Stimulated activated CD4-positive, alpha-beta T cell treated with anti-CD3 and anti-CD28 coated beads, Interleukin-2, amount 100 ng/mL, for 48 hours (primary cell): Measurements from ENCODE around the gene NEDD4.
"Not testable (repeated sequence)": the region's sequence is repeated elsewhere in the genome, so short reads cannot be mapped to it uniquely, and the experiment has no call there.

Experiments used
- DNase-seq, 2 donors: peaks; one replicate each; pipeline ENCODE4 v3.0.0-alpha.2; 2020

The NEDD4 gene

DNA sequence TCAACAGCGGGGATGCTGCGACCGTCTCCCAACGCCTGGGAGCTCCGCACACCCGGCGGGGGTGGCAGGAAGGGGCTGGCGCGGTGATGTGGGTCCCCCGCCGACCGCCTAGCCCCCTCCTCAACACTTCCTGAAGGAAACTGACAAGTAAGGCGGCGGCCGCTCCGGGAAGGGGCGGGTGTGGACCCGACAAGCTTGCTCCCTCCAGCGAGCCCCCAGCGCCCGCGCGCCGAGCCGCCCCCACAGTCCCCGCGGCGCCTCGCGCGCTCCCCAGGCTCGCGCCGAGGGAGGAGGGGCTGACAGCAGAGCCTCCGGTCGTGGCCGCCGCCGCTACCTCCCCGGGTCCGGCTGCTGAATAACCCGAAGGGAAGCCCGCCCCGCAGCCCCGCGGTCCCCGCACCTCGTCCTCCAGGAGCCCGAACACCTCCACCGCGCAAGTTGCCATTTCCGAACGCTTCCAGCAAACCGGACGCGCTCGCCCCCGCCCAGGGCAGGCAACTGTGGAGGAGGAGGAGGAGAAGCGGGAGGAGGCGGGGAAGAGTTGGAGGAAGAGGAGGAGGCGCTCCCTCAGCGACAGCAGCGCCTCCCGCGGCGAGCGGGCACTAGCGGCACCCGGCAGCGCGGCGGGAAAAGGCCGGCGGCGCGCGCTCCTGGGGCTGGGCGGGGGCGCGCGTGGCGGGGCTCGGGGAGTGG, at the start of gene NEDD4:
TSS of gene NEDD4 (minus strand) at position 502 of the 693 bp plus-strand sequence. CDS start at position 445, 57 bp downstream.
- DNase-seq = peak; percentile 65 to 71

DNA sequence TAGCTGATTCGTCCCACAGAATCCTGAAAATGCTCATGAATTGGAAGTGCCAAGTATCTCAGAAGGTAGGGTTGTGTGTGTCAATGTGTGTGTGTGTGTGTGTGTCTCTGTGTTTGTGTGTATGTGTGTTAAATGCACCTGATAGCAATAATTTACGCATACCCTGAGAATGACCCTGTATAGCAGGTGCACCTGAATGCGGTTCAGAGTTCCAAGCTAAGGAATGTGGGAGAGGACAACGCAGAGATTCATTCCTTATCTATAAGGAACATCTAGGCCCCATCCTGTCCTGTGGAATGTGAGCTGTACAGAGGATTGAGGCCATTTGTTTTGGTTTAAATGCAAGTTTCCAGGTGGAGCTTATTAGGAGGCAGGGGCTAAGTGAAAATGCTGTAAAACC, 49.1 kb upstream of the NEDD4 start:
- no peak for DNase-seq

DNA sequence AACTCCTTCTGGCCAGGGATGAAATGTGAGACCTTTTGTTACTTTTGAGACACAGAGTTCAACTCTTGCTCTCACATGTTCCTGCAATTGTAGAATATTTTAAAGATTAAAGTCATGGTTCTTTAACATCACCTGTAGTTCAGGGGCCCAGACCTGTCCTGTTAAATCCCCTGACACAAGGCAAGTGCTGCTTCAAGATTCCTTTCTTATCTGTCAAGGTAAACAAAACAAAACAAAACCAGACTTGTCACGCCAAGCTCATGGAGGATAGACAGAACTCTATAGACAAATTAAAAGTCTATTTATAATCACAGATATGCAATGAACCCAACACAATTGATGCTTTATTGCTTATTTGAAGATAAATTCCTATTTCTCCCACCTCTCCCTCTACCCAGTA, 48.6 kb upstream of the NEDD4 start:
- no peak for DNase-seq

DNA sequence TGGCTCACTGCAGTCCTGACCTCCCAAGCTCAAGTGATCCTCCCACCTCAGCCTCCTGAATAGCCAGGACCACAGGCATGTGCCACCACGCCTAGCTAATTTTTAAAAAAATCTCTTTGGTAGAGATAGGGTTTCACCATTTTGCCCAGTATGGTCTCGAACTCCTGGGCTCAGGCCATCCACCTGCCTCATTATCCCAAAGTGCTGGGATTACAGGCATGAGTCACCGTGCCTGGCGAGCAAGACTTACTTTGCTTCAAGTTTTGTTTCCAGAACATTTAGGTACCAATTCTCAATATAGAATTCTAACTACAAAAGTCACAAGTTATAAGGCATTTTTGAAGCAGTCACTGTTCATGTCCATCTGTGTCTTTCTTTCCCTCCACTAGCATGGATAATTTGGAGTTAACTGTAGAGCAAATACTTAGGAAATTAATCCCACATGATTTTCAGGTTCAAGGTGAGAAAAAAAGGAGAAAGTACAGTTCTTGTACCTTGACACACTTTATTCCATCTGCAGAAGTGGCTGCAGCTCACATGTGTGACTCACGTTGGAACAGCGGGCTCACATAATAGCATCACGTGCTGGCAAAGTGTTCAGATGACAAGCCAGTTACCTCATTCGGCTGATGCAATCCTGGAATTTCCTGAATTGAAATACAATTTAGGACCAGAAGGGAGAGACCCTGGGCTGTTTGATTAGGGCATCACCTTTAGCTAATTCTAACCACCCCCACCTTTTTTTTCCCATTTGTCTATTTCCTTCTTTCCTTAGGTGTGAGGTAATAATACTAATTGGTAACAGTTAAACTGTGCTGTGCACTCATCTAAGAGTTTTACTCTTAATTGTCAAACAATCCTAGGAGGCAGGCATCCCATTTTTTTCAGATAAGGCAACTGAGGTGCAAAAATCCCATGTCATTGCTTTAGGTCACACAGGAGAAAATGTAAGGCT, 46.9 kb upstream of the NEDD4 start:
- no peak for DNase-seq

DNA sequence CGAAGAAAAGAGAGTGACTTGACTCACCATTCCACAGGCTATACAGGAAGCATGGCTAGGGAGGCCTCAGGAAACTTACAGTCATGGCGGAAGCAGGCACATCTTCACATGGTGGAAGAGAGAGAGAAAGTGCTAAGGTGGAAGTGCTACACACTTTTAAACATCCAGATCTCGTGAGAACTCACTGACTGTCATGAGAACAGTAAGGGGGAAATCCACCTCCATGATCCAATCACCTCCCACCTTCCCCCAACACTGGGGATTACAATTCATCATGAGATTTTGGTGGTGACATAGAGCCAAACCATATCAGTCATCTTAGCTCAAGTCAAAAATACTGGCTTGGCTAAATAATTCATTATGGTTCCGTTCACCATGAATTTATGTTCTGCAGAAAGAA, 45.3 kb upstream of the NEDD4 start:
- no peak for DNase-seq

DNA sequence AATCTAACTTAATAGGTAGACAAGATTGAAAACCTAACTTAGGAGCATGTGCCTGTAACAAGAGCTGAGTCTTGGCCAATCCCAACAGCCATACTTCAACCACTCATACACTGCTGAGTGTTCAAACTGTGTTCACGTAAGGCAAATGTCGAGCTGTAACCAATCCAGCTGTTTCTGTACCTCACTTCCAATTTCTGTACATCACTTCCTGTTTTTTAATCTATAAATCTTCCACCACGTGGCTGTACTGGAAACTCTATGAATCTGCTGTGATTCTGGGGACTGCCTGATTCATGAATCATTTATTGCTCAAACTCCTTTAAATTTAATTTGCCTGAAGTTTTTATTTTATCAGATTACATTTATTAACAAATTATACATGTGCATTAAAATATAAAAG, 44.6 kb upstream of the NEDD4 start:
- DNase-seq = no peak

DNA sequence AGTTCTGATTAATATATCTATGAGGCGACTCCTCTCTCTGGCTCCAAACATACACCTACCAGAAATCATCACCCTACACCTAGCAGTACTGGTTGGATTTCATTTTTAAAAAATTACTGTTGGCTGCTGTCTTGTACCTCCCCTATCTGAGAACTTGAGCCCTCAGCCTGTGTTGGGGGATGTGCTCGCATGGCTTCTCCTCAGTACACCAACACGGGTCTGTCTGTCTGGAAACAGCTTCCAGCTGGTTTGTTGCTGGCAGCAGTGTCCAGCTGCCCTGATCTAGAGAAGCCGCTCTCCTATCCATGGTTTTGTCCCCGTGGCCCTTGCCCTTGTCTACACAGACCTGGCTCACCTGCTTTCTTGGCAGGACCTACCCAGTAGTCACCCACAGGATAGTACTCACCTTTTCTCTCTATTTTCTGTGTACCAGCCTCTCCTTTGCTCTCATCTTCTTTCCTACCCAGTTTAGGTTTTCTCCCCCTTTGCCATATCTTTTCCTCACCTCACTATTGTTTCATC, 43.2 kb upstream of the NEDD4 start:
- DNase-seq = no peak

DNA sequence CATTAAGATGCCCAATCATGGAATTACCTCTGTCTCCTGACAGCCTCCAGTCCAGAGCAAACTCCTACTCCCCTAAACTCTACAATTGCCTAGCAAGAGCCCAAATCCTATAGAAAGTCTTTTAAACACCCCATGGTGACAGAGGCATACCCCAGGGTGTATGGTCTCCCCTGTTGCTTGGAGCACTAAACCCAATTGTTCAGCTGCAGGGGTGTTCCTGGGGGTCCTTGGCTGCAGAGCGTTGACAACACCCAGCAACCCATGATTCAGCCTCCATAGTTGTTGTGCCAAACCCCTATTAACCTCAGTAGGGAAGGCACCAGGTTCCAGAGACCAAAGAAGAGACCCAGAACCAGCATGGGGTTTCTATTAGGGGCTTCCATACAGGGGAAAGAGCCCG, 41.8 kb upstream of the NEDD4 start:
- no peak for DNase-seq

DNA sequence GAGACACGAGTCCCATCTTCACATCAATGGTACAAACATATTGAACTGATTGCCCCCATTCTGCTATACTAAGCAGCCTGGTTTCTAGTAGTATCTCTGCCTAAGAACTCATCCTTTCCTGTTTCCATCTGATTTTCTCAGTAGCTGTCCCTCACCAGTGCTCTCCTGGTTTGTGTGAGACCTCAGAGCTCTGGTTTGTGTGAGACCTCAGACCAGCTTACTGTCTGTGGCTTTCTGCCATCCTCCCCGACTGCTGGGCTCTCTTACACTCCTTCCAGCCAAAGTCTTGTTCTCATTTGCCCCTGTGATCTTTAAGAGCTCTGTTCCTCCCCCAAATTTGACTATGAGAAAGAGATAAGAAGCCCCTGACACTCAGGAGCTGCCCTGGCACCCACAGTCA, 41.1 kb upstream of the NEDD4 start:
- DNase-seq = no peak

DNA sequence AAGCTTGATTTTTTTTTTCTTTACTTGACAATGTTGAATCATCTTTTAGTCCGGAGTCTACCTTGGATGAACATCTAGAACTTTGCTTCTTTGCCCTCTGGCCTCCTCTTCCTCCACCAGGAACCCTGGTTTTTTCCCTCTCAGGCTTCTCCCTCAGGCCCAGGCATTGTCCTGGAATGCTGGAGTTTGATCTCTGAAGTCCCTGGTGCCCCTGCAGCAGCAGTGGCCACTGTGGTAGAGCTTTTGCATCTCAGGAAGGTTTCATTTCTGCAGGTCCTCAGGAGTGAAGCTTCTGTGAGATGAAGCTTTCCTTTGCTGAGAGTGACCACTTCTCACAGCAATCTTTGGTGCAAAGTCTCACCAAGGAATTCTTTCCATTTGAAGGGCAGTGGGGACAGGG, 39.0 kb upstream of the NEDD4 start:
- DNase-seq = no peak

DNA sequence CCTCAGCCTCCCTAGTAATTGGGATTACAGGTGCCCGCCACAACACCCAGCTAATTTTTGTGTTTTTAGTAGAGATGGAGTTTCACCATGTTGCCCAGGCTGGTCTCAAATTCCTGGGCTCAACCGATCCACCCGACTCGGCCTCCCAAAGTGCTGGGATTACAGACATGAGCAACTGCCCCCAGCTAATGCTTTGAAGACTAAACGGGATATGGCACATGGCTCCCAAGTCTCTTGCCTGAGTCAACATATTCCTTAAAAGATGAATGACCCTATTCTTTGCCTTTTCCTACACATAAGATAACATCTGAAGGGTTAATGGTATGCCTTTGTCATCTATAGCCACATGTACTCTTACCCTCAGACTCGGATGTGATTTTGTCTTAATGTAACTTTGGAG, 38.4 kb upstream of the NEDD4 start:
- no peak for DNase-seq

DNA sequence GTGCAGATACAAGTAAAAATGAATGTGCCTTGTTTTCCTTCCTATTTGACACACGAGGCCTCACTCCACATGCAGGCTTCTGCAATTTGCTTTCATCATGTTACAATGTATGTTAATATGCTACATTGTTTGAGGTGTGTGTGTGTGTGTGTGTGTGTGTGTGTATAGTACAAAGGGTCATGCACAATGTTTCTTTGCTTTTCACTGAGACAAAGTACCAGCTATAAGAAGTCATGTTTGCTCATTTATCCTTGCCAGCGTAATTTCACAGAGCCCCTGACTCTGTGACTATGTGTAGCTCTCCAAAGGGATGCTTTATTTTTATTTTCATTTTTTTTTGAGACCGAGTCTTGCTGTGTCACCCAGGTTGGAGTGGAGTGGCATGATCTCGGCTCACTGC, 38.0 kb upstream of the NEDD4 start:
- DNase-seq = no peak

DNA sequence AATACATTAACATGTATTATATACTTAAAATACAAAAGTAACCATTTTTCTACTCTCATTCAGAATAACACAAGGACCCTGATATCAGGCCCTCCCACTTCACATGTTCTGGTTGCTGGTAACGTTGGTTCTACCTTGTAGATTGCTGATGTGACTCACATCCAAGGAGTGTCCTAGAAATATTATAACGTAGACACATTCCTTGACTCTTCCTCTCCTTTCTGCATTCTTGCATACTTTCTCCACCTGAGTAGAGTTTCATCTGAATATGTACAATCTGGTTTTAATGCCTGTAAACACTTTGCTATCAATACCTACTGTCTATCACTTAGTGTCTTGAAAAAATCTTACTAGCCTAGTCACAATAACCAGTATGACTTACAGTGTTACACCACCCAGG, 35.0 kb upstream of the NEDD4 start:
- DNase-seq = no peak

DNA sequence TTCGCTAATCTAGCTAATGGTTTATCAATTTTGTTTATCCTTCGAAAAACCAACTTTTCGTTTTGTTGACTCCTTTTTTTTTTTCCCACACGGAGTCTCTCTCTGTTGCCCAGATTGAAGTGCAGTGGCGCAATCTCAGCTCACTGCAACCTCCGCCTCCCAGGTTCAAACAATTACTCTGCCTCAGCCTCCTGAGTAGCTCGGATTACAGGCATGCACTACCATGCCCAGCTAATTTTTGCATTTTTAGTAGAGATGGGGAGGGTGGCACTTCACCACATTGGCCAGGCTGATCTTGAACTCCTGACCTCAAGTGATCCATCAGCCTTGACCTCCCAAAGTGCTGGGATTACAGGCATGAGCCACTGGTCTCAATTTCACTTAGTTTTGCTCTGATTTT, 29.7 kb upstream of the NEDD4 start:
- DNase-seq = not testable (repeated sequence)

DNA sequence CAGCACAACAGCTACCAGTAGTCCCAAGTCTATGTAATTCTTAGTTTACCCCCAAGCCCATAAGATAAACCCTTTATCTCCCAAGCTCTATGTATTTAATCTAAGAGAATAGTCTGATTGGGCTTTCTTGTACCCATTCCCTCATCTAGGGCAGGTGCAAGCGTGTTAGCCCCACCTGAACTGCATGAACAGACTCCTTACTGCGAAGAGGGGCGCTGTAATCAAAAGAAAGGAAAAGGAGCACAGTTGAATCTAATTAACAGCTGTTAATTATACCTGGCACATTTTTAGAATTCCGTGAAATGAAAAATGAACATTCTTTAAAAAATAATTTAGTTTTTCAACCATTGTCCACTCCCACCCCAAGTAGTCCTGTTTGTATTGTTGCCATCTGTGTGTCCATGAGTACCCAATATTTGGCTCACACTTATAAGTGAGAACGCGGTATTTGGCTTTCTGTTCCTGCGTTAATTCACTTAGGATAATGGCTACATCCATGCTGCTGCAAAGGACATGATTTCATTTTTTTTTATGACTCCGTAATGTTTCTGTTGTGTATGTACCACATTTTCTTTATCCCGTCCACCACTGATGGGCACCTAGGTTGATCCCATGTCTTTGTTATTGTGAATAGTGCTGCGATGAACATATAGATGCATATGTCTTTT, 26.5 kb upstream of the NEDD4 start:
- no peak for DNase-seq

DNA sequence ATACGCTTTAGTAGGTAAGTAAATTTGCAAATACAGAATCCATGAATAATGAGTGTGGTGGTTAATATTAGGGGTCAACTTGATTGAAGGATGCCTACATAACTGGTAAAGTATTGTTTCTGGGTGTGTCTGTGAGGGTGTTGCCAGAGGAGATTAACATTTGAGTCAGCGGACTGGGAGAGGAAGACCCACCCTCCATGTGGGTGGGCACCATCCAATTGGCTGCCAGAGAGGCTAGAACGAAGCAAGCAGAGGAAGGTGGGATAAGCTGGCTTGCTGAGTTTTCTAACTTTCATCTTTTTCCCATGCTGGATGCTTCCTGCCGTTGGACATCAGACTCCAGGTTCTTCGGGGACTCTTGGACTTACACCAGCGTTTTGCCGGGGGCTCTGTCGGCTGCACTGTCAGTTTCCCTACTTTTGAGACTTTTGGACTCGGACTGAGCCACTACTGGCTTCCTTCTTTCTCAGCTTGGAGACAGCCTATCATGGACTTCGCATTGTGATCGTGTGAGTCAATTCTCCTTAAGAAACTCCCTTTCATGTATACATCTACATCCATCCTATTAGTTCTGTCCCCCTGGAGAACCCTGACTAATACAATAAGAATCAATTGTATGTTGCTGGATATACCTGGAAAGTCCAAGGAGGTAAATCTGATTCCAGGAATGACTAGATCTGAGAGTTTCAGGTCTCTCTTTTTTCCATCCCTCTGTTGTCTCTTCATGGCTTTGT, 25.8 kb upstream of the NEDD4 start:
- DNase-seq = no peak

DNA sequence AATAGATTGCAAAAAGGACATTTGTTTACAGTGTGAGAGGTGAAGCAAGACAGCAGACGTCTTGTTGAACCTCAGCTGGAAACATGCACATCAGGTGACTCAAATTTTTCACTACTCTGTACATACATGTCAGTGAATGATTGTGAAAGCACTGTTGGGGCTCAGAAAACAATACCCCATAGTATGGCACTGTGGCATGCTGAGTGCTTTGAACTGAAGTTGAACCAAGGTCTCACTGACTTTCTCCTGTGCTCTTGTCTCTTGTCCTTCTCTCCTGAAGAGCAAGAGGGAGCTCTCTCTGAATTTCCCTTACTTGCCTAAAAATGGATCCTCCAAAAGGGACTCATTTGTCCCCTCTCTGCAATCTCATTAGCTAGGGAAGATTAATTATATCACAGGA, 24.5 kb upstream of the NEDD4 start:
- no peak for DNase-seq

DNA sequence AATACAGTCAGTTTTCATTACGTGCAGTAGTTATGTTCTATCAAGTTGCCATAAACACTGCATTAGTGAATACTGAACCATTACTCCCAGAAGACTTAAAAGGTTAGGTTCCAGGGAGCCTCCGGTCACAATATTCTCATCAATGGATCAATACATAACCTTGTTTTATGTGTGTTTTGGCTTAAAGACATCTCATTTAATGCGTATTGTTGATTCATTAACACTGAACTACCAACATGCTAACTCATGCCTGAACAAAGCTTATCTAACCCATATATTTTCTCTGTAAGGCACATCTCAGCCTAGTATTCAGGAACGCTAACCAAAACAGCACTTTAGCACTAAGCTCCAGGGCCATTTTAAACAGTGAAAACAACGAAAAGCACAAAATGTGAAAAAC, 24.1 kb upstream of the NEDD4 start:
- no peak for DNase-seq

DNA sequence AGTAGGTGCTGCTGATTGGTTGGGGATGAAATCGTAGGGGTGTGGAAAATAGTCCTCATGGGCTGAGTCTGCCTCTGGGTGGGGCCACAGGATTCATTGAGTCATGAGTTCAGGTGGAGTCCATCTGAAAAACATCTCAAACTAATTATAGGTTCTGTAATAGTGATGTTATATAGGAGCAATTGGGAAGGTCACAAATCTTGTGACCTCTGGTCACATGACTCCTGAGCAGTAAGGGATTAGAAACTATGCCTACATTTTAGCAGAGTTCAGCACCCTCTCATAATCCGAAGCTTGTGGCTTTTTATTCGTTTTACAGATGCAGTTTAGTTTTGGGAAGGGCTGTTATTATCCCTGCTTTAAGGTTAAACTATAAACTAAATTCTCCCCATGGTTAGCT, 22.9 kb upstream of the NEDD4 start:
- no peak for DNase-seq

DNA sequence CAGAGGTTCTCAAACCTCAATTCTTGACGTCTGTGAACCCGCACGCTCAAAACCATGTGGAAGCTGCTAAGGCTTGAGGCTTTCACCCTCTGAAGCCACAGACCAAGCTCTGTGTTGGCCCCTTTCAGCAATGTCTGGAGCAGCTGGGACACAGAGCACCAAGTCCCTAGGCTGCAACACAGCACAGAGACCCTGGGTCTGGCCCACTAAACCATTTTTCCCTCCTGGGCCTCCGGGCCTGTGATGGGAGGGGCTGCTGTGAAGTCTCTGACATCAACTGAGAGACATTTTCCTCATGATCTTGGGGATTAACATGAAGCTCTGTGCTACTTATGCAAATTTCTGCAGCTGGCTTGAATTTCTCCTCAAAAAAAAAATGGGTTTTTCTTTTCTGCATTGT, 21.3 kb upstream of the NEDD4 start:
- no peak for DNase-seq

DNA sequence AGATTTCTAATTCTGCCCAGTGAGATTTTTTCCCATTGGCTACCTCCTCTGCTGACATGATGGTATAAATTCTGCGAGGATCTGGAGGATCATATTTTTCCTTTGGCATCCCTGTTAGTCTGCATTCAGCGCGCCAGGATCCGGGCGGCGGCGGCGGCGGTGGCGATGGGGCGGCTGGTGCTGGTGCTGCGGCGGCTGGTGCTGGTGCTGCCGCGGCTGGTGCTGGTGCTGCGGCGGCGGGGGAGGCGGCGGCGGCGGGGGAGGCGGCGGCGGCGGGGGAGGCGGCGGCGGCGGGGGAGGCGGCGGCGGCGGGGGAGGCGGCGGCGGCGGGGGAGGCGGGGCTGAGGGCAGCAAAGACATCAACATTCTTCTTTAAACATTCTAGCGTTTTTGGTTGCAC, 13.6 kb upstream of the NEDD4 start:
- DNase-seq = not testable (repeated sequence)

DNA sequence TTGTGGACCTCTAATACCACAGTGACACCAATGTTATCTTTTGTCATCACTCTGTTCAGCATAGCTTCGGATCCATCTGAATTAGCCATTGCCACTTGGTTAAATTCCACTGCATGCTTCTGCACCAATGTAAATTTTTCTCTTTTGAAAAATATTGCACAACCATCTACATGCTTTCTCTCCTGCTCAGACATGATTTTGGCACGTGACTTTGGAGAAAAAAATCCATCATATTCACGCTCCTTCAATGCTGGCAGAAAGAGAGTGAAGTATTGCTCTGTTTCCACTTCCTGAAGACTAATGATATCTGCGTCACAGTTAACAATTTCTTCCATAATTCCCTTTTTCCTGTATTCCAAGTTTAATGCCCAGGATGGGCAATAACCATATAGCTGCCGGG, 13.0 kb upstream of the NEDD4 start:
- not testable (repeated sequence) for DNase-seq

DNA sequence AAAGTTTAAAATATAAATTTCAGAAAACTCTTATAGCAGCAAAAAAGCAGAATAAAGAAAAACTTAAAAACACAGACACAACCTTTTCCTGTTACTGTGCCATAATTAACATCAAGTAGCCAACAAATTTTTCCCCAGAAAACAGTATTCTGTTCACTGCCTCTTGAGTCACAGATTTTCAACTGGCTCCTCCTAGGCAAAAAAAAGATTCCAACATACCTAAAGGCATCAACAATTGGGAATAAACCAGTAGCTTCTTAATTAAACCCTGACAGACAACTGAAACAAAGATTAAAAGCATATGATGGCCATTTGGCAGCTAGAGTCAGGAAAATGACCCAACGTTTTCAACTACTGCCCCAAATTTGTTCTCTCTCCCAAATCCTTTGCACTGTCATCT, 10.9 kb upstream of the NEDD4 start:
- not testable (repeated sequence) for DNase-seq
